AG09319 (cell line): ENCODE measurements around the gene UBE2E2.

Source experiments
- DNase-seq: peaks from one replicate; pipeline ENCODE4 v3.0.0-alpha.2; 2010; ENCODE audit warnings: low read depth; ENCODE audit errors: extremely low read depth
- CTCF ChIP-seq: IDR thresholded peaks from 2 replicates; pipeline ENCODE4 v1.5.1; 2011; ENCODE audit warnings: low read depth, mild to moderate bottlenecking, inconsistent platforms, low read length, moderate library complexity

UBE2E2 gene

DNA sequence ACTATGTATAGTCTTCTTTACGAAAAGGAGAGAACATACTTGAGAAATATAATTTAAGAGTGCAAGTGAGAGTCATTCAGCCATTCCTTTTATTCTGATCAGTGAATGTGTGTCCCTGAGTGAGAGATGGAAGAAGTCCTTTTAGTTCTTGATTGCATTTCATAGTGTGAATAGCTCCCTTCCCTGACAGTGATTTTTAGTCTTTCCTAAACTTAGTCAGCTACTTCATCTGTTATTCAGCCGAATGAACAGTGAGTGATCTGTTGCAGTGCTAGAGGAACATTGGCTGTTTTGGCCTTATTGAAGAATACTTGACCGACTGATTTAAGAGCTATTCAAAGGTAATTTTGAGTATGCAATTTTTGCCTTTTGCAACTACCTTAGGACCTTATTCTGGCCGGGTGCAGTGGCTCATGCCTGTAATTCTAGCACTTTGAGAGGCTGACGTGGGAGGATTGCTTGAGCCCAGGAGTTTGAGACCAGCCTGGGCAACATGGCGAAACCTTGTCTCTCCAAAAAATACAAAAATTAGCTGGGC lies 45.5 kb downstream of the UBE2E2 start:
- no peak for DNase-seq
- TF ChIP-seq CTCF: no peak

DNA sequence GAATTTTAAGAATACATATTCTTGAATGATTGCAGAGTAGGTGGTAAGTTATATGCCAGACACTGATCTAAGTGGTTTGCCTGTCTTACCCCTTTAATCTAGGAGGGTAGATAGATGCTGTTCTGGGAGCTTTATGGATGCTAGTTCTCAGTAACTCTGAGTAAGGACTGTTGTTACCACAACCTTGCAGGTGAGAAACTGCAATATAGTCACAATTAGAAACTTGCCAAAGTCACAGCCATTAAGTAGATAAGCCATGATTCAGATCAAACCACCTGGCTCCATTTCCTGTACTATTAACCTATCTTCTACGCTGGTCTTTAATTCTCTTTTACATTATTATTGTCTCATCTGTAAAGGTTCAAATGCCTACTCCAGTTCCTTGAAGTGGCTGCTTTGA lies 46.8 kb downstream of the UBE2E2 start:
- no peak for DNase-seq
- no peak for TF ChIP-seq CTCF

- DNase-seq: no peak
- TF ChIP-seq CTCF: no peak
These were observed 49.0 kb downstream of the UBE2E2 start for GRCh38 chr3:23252122-23252521.

GRCh38 chr3:23253214-23253613 lies 50.1 kb downstream of the UBE2E2 start:
- TF ChIP-seq CTCF: no peak
- DNase-seq: no peak

- TF ChIP-seq CTCF: no peak
- DNase-seq: no peak
These were observed 51.2 kb downstream of the UBE2E2 start for GRCh38 chr3:23254282-23254681.

- DNase-seq: no peak
- TF ChIP-seq CTCF: no peak
These were observed 51.7 kb downstream of the UBE2E2 start for GRCh38 chr3:23254835-23255234.

DNA sequence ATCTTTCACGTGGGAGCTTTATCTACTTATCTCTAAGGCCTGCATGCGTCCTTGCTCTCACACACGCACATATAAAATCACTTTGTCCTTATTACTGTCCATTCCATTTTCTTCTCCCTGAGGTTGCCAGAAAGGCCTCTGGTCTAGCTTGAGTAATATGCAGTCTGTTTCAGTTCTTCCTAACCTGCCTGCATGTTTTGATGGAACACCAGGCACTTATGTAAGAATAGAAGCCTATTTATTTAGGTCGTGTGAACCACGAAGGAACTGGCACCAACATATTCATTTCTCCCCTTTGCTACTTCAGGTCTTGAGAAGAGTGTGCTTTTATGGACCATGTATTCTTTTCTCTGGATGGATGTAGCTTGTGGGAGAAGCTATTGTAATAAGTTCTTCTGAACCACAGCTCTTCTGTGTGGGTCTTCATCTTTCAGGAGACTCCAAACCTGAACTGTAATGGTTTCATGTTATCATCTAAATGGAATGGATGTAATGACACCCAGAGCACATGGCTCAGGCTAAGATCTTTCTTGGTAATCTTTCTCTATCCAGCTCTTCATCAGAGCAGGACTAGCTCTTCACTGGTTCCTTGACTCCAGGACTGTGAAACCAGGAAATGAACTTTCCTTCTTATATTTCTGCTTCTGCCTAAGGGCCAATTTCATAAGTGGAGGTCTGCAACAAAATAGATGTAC lies 53.8 kb downstream of the UBE2E2 start:
- DNase-seq: no peak
- no peak for TF ChIP-seq CTCF
